WTC11 (cell line): ENCODE measurements around the gene NEK11.
"Not testable (repeated sequence)": the region's sequence is repeated elsewhere in the genome, so short reads cannot be mapped to it uniquely, and the experiment has no call there.

ENCODE experiments used
- CTCF ChIP-seq: fragments of 200-600 bp; IDR thresholded peaks from 2 replicates; pipeline ENCODE4 v1.8.0; 2022; ENCODE audit warnings: antibody characterized with exemption
- ESRRA ChIP-seq: sonication (generic); formaldehyde crosslinking; IDR thresholded peaks from 2 replicates; pipeline ENCODE4 v1.8.1; 2022; ENCODE audit warnings: mild to moderate bottlenecking, missing genetic modification reagents, borderline replicate concordance
- FOXP4 ChIP-seq: sonication (generic); formaldehyde crosslinking; IDR thresholded peaks from 2 replicates; pipeline ENCODE4 v1.8.0; 2022; ENCODE audit warnings: mild to moderate bottlenecking, missing genetic modification reagents
- RELA ChIP-seq: sonication (generic); formaldehyde crosslinking; IDR thresholded peaks from 2 replicates; pipeline ENCODE4 v1.8.1; 2022; ENCODE audit warnings: missing genetic modification reagents, mild to moderate bottlenecking, borderline replicate concordance
- SP1 ChIP-seq: sonication (generic); formaldehyde crosslinking; conservative IDR thresholded peaks from 2 replicates; pipeline ENCODE4 v1.8.1; 2022; ENCODE audit warnings: missing genetic modification reagents
- TF ChIP-seq, protein P1 (sequence below): sonication (generic); formaldehyde crosslinking; conservative IDR thresholded peaks from 2 replicates; pipeline ENCODE4 v1.8.1; 2023; ENCODE audit warnings: mild to moderate bottlenecking, low read depth, missing genetic modification reagents, moderate library complexity

- not testable (repeated sequence) for TF ChIP-seq CTCF; FOXP4 (CRISPR knock-in tag); RELA (CRISPR knock-in tag); ESRRA; SP1 (CRISPR knock-in tag)
- TF ChIP-seq, protein P1, sequence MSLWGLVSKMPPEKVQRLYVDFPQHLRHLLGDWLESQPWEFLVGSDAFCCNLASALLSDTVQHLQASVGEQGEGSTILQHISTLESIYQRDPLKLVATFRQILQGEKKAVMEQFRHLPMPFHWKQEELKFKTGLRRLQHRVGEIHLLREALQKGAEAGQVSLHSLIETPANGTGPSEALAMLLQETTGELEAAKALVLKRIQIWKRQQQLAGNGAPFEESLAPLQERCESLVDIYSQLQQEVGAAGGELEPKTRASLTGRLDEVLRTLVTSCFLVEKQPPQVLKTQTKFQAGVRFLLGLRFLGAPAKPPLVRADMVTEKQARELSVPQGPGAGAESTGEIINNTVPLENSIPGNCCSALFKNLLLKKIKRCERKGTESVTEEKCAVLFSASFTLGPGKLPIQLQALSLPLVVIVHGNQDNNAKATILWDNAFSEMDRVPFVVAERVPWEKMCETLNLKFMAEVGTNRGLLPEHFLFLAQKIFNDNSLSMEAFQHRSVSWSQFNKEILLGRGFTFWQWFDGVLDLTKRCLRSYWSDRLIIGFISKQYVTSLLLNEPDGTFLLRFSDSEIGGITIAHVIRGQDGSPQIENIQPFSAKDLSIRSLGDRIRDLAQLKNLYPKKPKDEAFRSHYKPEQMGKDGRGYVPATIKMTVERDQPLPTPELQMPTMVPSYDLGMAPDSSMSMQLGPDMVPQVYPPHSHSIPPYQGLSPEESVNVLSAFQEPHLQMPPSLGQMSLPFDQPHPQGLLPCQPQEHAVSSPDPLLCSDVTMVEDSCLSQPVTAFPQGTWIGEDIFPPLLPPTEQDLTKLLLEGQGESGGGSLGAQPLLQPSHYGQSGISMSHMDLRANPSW (CRISPR knock-in tag): not testable (repeated sequence)
Measured at GRCh38 chr3:131331456-131332085, 304.9 kb downstream of the NEK11 start.
